K562 (cell line): ENCODE measurements around the gene RNF144A. TPM values are rescaled to one million over a fixed set of nuclear protein-coding genes. Genes with fewer than 3 reads are reported as not detected.

Experiments
- ATAC-seq: fragments of 200-7000 bp; cut with Tn5 transposase; 3 replicates; pipeline ENCODE4 v1.9.1; 2020; ENCODE audit warnings: moderate library complexity
- BruUV-seq: library from RNA; stranded (reverse); fragments of 400-500 nt; replicated peaks from 2 replicates; lab custom pipeline; 2021; lab: Mats Ljungman, UMichigan
- CTCF ChIA-PET: fragments of 300-600 bp; formaldehyde crosslinking; extraction: SDS; loops from one replicate; lab custom pipeline; 2021; ENCODE audit warnings: low intra/inter-chr PET ratio; lab: Yijun Ruan, JAX
- POLR2A ChIA-PET: fragments of 300-600, 350-650 bp; sonication (Branson Sonifier 250); formaldehyde crosslinking; extraction: SDS; loops from one replicate; lab custom pipeline; 2021; ENCODE audit warnings: antibody characterized with exemption, inconsistent platforms; lab: Yijun Ruan, JAX
- DNase-seq, 4 experiments: peaks; one replicate each; pipeline versions ENCODE4 v3.0.0 to v3.0.0-alpha.2; 2011 to 2018; ENCODE audit warnings: low spot score in 3 of 4, mixed read lengths in 3 of 4; ENCODE audit errors: extremely low read depth in 1 of 4
- FAIRE-seq: peaks from 2 replicates; lab custom pipeline; 2011; peaks lifted over from hg19 to GRCh38; lab: Jason Lieb, UNC
- H2AFZ ChIP-seq: 2 replicates; pipeline ENCODE4 v1.6.0; 2011; ENCODE audit warnings: low read depth, low read length, control low read depth, inconsistent platforms
- H3K27ac ChIP-seq: fragments of 200-600 bp; 3 replicates; pipeline ENCODE4 v1.8.0; 2011; ENCODE audit warnings: low read depth, mild to moderate bottlenecking, control low read depth, inconsistent platforms, low read length, moderate library complexity, mixed read lengths; ENCODE audit errors: extremely low read depth
- H3K27me3 ChIP-seq, 2 experiments: fragments of 300-600 bp in 1 of 2; 2 replicates in 1 of 2; 3 replicates in 1 of 2; pipeline versions ENCODE4 v1.6.0 to v1.8.0; 2011; ENCODE audit warnings: inconsistent platforms in 2 of 2, low read length in 2 of 2, mild to moderate bottlenecking in 1 of 2, mixed read lengths in 1 of 2, moderate library complexity in 1 of 2; ENCODE audit not compliant: control insufficient read depth in 2 of 2, insufficient read depth in 2 of 2
- H3K36me3 ChIP-seq: fragments of 300-600 bp; 3 replicates; pipeline ENCODE4 v1.8.0; 2011; ENCODE audit warnings: mild to moderate bottlenecking, low read length, inconsistent platforms; ENCODE audit not compliant: control insufficient read depth, insufficient read depth
- H3K4me1 ChIP-seq, 2 experiments: fragments of 200-600 bp in 1 of 2; replicated peaks in 1 of 2; 2 replicates in 1 of 2; 3 replicates in 1 of 2; pipeline versions ENCODE4 v1.5.1 to v1.8.0; 2011; ENCODE audit warnings: inconsistent platforms in 2 of 2, low read length in 2 of 2, mild to moderate bottlenecking in 1 of 2, mixed read lengths in 1 of 2, moderate library complexity in 1 of 2; ENCODE audit not compliant: control insufficient read depth in 2 of 2, insufficient read depth in 2 of 2
- H3K4me2 ChIP-seq: 2 replicates; pipeline ENCODE4 v1.6.1; 2011; ENCODE audit warnings: low read length, control low read depth, inconsistent platforms, mixed read lengths; ENCODE audit not compliant: insufficient read depth
- H3K4me3 ChIP-seq: fragments of 200-600 bp; sonication (generic), shearing (Covaris generic); 2 replicates; pipeline ENCODE4 v1.5.1; 2016; ENCODE audit warnings: control low read depth, inconsistent platforms
- H3K79me2 ChIP-seq: fragments of 200-600 bp; 3 replicates; pipeline ENCODE4 v1.8.0; 2011; ENCODE audit warnings: low read length, inconsistent platforms; ENCODE audit not compliant: control insufficient read depth, insufficient read depth
- H3K9ac ChIP-seq, 2 experiments: 2 replicates each; pipeline versions ENCODE4 v1.6.0 to v1.6.1; 2011; ENCODE audit warnings: low read depth in 2 of 2, low read length in 2 of 2, control low read depth in 1 of 2, inconsistent platforms in 1 of 2, mild to moderate bottlenecking in 1 of 2, mixed read lengths in 1 of 2; ENCODE audit not compliant: insufficient read depth in 1 of 2
- H3K9me1 ChIP-seq: one replicate; pipeline ENCODE4 v1.6.0; 2011; ENCODE audit warnings: inconsistent platforms, mild to moderate bottlenecking, low read length, moderate library complexity; ENCODE audit not compliant: control insufficient read depth, insufficient read depth
- H3K9me3 ChIP-seq: replicated peaks from 2 replicates; pipeline ENCODE4 v1.5.1; 2011; ENCODE audit warnings: low read depth, low read length, inconsistent platforms; ENCODE audit not compliant: control insufficient read depth, insufficient read depth
- H4K20me1 ChIP-seq: replicated peaks from 2 replicates; pipeline ENCODE4 v1.6.1; 2011; ENCODE audit warnings: low read length, inconsistent platforms, mixed read lengths; ENCODE audit not compliant: control insufficient read depth, insufficient read depth
- GATAD2B ChIP-seq: fragments of 450-650 bp; IDR thresholded peaks from 2 replicates; pipeline ENCODE4 v1.6.1; 2017; ENCODE audit warnings: mild to moderate bottlenecking, borderline replicate concordance
- RBFOX2 ChIP-seq: fragments of 200-400 bp; formaldehyde crosslinking; IDR thresholded peaks from 2 replicates; pipeline ENCODE4 v1.6.1; 2017; ENCODE audit warnings: low read depth, mild to moderate bottlenecking, low read length, moderate library complexity
- RBM39 ChIP-seq: fragments of 200-400 bp; formaldehyde crosslinking; optimal IDR thresholded peaks from 2 replicates; pipeline ENCODE3; 2018; ENCODE audit warnings: low read depth, low read length
- ZBTB1 ChIP-seq: sonication (generic); formaldehyde crosslinking; IDR thresholded peaks from 2 replicates; pipeline ENCODE4 v1.8.1; 2023; ENCODE audit warnings: missing genetic modification reagents, low read depth, mild to moderate bottlenecking, borderline replicate concordance
- ZKSCAN8 ChIP-seq: fragments of 200-800 bp; sonication (Bioruptor generic); IDR thresholded peaks from 2 replicates; pipeline ENCODE4 v1.6.1; 2016; ENCODE audit warnings: missing genetic modification characterization, missing compliant biosample characterization
- ZNF347 ChIP-seq: fragments of 450-650 bp; formaldehyde crosslinking; IDR thresholded peaks from 2 replicates; pipeline ENCODE4 v1.4.0; 2020; ENCODE audit warnings: low read depth, mild to moderate bottlenecking, moderate library complexity
- ZNF561 ChIP-seq: fragments of 450-650 bp; formaldehyde crosslinking; conservative IDR thresholded peaks from 2 replicates; pipeline ENCODE4 v1.4.0; 2020; ENCODE audit warnings: mild to moderate bottlenecking, moderate library complexity
- WGBS: fragments of 100-300 bp; shearing (Covaris generic); methylation state at CpG from one replicate; pipeline ENCODE4 v1.1.6; 2016; ENCODE audit warnings: low coverage, mixed read lengths; ENCODE audit not compliant: insufficient coverage; ENCODE audit errors: missing lambda C conversion rate; 5-methylcytosine and 5-hydroxymethylcytosine counted together
- in situ Hi-C: fragments of 300-500 bp; cut with MboI; formaldehyde crosslinking; loops from 4 replicates; pipeline ENCODE4 v1.15.0; 2018; ENCODE audit warnings: inconsistent platforms, mixed read lengths
- intact Hi-C: fragments of 100-400 bp; cut with micrococcal nuclease; formaldehyde crosslinking; loops from 2 replicates; pipeline ENCODE4 v1.14.2; 2022
- polyA plus RNA-seq, 8 experiments: library from polyadenylated mRNA; depleted of rRNA in 4 of 8; stranded (reverse) in 5 of 8; unstranded in 3 of 8; fragments of >200 nt; fragmentation: Nextera tagmentation in 2 of 8; fragmentation: Illumina TruSeq in 1 of 8; extraction: Ambion mirVana in 2 of 8; extraction: Trizol in 1 of 8; gene quantifications; 2 replicates each; pipeline versions ENCODE4 v1.2.1 to v1.2.3, GENCODE V29; 2011 to 2014; ENCODE audit warnings: inconsistent platforms in 1 of 8, missing spikeins in 1 of 8
- total RNA-seq, 7 experiments: library from RNA; depleted of rRNA in 6 of 7; stranded (reverse); fragments of >200 nt in 6 of 7; fragmentation: Illumina TruSeq in 2 of 7; extraction: Trizol in 2 of 7; gene quantifications; 2 replicates each; pipeline versions ENCODE4 v1.2.1 to v1.2.3, GENCODE V29; 2011 to 2021; ENCODE audit warnings: low replicate concordance in 1 of 7
- TF ChIP-seq, protein P1 (sequence below): sonication (generic); formaldehyde crosslinking; IDR thresholded peaks from 2 replicates; pipeline ENCODE4 v1.8.0; 2022; ENCODE audit warnings: mild to moderate bottlenecking, missing genetic modification reagents
- TF ChIP-seq, protein P2 (sequence below): fragments of 450-650 bp; formaldehyde crosslinking; conservative IDR thresholded peaks from 2 replicates; pipeline ENCODE4 v1.4.0; 2022; ENCODE audit warnings: mild to moderate bottlenecking, missing genetic modification characterization

RNF144A gene
- total and polyA plus RNA-seq, 9 of the 15 experiments (the other 6 are each of a cell fraction or from before 2014, with no cell fraction given), result 0.96 to 11.3 (median 6.2) TPM

DNA sequence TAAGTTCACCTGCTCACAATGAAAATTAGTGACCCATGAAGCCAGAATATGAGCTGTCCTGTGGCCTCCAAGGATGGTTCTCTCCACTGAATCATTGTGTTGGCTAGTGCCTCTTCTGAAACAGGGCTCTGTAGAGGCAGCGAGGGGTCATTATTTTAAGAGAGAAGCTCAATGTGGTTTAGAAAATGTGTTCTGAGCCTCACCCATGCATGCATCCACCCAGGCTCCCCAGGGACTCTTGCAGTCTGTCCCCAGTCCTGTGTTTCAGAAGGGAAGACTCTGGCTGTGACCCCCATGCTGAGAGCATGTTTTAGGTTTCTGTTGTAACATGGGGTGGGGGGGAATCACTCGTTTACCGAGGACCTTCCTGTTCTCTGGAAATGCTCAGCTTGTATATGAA, 135.2 kb downstream of the RNF144A start (continued):
- TF ChIP-seq GATAD2B (no peak), ZKSCAN8 (CRISPR knock-in tag) (no peak)

DNA sequence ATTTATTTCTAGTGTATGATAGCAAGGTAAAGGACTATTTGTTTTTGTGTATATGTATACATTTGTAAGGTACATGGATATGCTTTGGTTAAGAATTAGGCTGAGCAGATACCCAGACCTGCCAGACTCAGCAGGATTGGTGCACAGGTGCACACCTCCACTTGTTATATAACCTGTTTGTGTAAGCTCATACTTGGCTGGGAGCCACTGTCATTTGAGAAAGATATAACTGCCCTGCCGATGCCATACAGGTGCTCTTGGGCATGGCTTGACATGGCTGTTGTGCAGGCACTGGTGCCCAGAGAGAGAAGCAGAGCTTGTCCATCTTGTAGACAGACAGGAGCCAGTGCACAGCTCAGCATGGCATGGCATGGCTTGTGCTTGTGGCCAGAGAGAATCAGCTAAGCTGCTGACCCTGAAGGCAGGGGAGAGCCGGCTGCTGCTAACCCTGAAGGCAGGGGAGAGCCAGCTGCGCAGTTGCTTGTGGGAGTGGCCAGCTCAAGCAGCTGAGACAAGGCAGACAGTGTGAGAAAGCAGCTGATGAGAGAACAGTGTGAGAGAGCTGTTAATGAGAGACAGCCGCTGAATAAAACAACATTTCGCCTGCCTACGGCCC, 136.5 kb downstream of the RNF144A start:
- Histone ChIP-seq H3K4me3 (no peak overlapping the region), H3K9ac (peak overlapping the region in 1 of 2 experiments; percentile 51; a peak in 1 of 4 replicates), H3K36me3 (no peaks in the 10 kb centered on the region), H4K20me1 (no peaks in the 10 kb centered on the region), H3K79me2 (no peaks in the 10 kb centered on the region), H3K27ac (no peak overlapping the region), H3K4me2 (no peak overlapping the region), H3K4me1 (no peaks in the 10 kb centered on the region), H2AFZ (no peak overlapping the region), H3K9me1 (no peaks in the 10 kb centered on the region), H3K27me3 (peaks cover 13 to 42% of the 10 kb centered on the region in 2 experiments; a peak in 3 of 5 replicates), H3K9me3 (no peaks in the 10 kb centered on the region)
- TF ChIP-seq RBFOX2, result no peak
- no peak for TF ChIP-seq RBM39
- TF ChIP-seq, protein P1, sequence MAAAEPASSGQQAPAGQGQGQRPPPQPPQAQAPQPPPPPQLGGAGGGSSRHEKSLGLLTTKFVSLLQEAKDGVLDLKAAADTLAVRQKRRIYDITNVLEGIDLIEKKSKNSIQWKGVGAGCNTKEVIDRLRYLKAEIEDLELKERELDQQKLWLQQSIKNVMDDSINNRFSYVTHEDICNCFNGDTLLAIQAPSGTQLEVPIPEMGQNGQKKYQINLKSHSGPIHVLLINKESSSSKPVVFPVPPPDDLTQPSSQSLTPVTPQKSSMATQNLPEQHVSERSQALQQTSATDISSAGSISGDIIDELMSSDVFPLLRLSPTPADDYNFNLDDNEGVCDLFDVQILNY (CRISPR knock-in tag), result no peak
- TF ChIP-seq ZBTB1 (CRISPR knock-in tag), result no peak
- TF ChIP-seq ZNF561 (CRISPR knock-in tag), result no peak
- TF ChIP-seq, protein P2, sequence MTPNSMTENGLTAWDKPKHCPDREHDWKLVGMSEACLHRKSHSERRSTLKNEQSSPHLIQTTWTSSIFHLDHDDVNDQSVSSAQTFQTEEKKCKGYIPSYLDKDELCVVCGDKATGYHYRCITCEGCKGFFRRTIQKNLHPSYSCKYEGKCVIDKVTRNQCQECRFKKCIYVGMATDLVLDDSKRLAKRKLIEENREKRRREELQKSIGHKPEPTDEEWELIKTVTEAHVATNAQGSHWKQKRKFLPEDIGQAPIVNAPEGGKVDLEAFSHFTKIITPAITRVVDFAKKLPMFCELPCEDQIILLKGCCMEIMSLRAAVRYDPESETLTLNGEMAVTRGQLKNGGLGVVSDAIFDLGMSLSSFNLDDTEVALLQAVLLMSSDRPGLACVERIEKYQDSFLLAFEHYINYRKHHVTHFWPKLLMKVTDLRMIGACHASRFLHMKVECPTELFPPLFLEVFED (CRISPR knock-in tag), result no peak
- TF ChIP-seq ZNF347 (CRISPR knock-in tag), result no peak
- no peak for ATAC-seq
- ChIA-PET CTCF (no interaction called here), POLR2A (no interaction called here)
- in situ Hi-C loops (no loop called here), intact Hi-C loops (no loop called here)
- BruUV-seq, result no TSS peak
- no peak for DNase-seq
- no peak for FAIRE-seq
- WGBS, result 1% methylated on average over 6 of the region's 6 CpGs
